Caki2 (cell line): ENCODE data around the gene ZNF740. TPM values are rescaled to one million over a fixed set of nuclear protein-coding genes. Genes with fewer than 3 reads are reported as not detected.
"Not testable (repeated sequence)": the region's sequence is repeated elsewhere in the genome, so short reads cannot be mapped to it uniquely, and the experiment has no call there.

Experiments
- DNase-seq: peaks from one replicate; pipeline ENCODE4 v3.0.0-alpha.2; 2015; ENCODE audit warnings: low read depth
- in situ Hi-C: cut with HindIII; loops from 2 replicates; pipeline ENCODE4 v1.10.0; 2016; ENCODE audit warnings: low sequenced_read_pairs, low pct_unique_long_range_greater_than_20kb, mixed read lengths
- total RNA-seq: library from RNA; depleted of rRNA; stranded (reverse); fragments of >200 nt; shearing (Covaris generic); gene quantifications from 2 replicates; pipeline ENCODE4 v1.2.3, GENCODE V29; 2014; ENCODE audit warnings: low replicate concordance

Gene ZNF740
- total RNA-seq, 1 experiment from 2014 or later = 6.2 TPM

GRCh38 chr12:53170876-53171724 lies 9.4 kb upstream of the ZNF740 start:
- DNase-seq = no peak
- in situ Hi-C loops = no loop called here

GRCh38 chr12:53171725-53172329 lies 8.7 kb upstream of the ZNF740 start:
- no peak for DNase-seq

GRCh38 chr12:53172352-53172751 lies 8.2 kb upstream of the ZNF740 start:
- no peak for DNase-seq

More at GRCh38 chr12:53171725-53172329, 8.7 kb upstream of the ZNF740 start:
- in situ Hi-C loops = no loop called here

GRCh38 chr12:53173085-53173715 lies 7.3 kb upstream of the ZNF740 start:
- no peak for DNase-seq

More at GRCh38 chr12:53172352-53172751, 8.2 kb upstream of the ZNF740 start:
- in situ Hi-C loops = no loop called here

GRCh38 chr12:53174881-53175491 lies 5.5 kb upstream of the ZNF740 start:
- DNase-seq = peak; percentile 46
- in situ Hi-C loops = no loop called here

More at GRCh38 chr12:53173085-53173715, 7.3 kb upstream of the ZNF740 start:
- in situ Hi-C loops = no loop called here

- in situ Hi-C loops = no loop called here
- no peak for DNase-seq
Observed at GRCh38 chr12:53176750-53177149, 3.8 kb upstream of the ZNF740 start.

- in situ Hi-C loops, DNase-seq: not testable (repeated sequence)
Observed at GRCh38 chr12:53177447-53177846, 3.1 kb upstream of the ZNF740 start.

GRCh38 chr12:53178803-53179202 lies 1.7 kb upstream of the ZNF740 start:
- DNase-seq, in situ Hi-C loops: not testable (repeated sequence)

GRCh38 chr12:53179687-53180219 lies 769 bp upstream of the ZNF740 start:
- in situ Hi-C loops = no loop called here
- DNase-seq = no peak

GRCh38 chr12:53180931-53181645 lies 566 bp downstream of the ZNF740 start:
- DNase-seq = no peak
- in situ Hi-C loops = no loop called here

GRCh38 chr12:53181935-53182334 lies 1.4 kb downstream of the ZNF740 start:
- DNase-seq = no peak
- in situ Hi-C loops = no loop called here

GRCh38 chr12:53182903-53183302 lies 2.4 kb downstream of the ZNF740 start:
- in situ Hi-C loops = no loop called here
- no peak for DNase-seq

- in situ Hi-C loops = no loop called here
- DNase-seq = no peak
Observed at GRCh38 chr12:53184828-53185227, 4.3 kb downstream of the ZNF740 start.

GRCh38 chr12:53185582-53186153 lies 5.1 kb downstream of the ZNF740 start:
- in situ Hi-C loops = no loop called here

GRCh38 chr12:53186745-53187144 lies 6.2 kb downstream of the ZNF740 start:
- in situ Hi-C loops = no loop called here
- DNase-seq = no peak

More at GRCh38 chr12:53185582-53186153, 5.1 kb downstream of the ZNF740 start:
- no peak for DNase-seq

- in situ Hi-C loops = no loop called here
- DNase-seq = no peak
Observed at GRCh38 chr12:53187145-53187899, 6.8 kb downstream of the ZNF740 start.
